HEK293T (cell line): ENCODE measurements around the gene LIX1L.

ENCODE experiments used
- L3MBTL2 ChIP-seq: fragments of 450-650 bp; conservative IDR thresholded peaks from 2 replicates; pipeline ENCODE4 v1.6.1; 2016; ENCODE audit warnings: mild to moderate bottlenecking
- TF ChIP-seq, protein P1 (sequence below): fragments of 450-650 bp; IDR thresholded peaks from 2 replicates; pipeline ENCODE4 v1.6.1; 2016

- TF ChIP-seq L3MBTL2: no peak
- TF ChIP-seq, protein P1, sequence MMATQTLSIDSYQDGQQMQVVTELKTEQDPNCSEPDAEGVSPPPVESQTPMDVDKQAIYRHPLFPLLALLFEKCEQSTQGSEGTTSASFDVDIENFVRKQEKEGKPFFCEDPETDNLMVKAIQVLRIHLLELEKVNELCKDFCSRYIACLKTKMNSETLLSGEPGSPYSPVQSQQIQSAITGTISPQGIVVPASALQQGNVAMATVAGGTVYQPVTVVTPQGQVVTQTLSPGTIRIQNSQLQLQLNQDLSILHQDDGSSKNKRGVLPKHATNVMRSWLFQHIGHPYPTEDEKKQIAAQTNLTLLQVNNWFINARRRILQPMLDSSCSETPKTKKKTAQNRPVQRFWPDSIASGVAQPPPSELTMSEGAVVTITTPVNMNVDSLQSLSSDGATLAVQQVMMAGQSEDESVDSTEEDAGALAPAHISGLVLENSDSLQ: no peak
Measured at GRCh38 chr1:145895471-145895870, 62.3 kb downstream of the LIX1L start.
